Measurements from ENCODE around the gene SH3BP1. TPM values are rescaled to one million over a fixed set of nuclear protein-coding genes. Genes with fewer than 3 reads are reported as not detected.

SH3BP1 gene
- total RNA-seq, 4 donors from 2014 or later, result 4.3 to 21.2 (median 7.8) TPM

DNA sequence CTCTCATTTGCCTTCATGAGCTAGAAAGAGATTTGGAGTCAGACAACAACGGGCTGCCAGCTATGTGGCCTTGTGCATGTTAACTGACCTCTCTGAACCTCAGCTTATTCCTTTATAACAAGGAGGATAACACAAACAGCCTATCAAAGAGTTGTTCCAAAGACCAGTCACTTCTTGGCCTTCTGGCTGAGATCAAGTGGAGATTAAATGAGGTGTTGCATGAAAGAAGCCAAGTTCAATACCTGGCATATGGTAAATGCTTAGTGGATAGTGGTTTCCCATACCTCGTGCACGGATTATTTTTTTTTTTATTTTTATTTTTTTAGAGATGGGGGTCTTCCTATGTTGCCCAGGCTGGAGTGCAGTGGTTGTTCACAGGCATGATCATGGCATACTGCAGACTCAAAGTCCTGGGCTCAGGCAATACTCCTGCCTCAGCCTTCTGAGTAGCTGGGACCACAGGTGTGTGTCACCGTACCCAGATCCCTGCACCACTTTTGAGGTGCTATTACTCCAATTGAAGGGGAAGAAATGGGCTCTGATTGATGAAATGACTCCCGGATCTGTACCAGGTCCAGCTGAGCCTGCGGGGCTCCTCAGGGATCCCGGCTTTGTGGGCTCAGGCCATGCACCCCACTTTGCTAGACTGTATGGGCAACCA lies 40.9 kb downstream of the SH3BP1 start:
- TF ChIP-seq, protein P1, sequence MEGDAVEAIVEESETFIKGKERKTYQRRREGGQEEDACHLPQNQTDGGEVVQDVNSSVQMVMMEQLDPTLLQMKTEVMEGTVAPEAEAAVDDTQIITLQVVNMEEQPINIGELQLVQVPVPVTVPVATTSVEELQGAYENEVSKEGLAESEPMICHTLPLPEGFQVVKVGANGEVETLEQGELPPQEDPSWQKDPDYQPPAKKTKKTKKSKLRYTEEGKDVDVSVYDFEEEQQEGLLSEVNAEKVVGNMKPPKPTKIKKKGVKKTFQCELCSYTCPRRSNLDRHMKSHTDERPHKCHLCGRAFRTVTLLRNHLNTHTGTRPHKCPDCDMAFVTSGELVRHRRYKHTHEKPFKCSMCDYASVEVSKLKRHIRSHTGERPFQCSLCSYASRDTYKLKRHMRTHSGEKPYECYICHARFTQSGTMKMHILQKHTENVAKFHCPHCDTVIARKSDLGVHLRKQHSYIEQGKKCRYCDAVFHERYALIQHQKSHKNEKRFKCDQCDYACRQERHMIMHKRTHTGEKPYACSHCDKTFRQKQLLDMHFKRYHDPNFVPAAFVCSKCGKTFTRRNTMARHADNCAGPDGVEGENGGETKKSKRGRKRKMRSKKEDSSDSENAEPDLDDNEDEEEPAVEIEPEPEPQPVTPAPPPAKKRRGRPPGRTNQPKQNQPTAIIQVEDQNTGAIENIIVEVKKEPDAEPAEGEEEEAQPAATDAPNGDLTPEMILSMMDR (IDR thresholded peaks at IDR 0.05; ENCODE audit: low read depth), result no peak

DNA sequence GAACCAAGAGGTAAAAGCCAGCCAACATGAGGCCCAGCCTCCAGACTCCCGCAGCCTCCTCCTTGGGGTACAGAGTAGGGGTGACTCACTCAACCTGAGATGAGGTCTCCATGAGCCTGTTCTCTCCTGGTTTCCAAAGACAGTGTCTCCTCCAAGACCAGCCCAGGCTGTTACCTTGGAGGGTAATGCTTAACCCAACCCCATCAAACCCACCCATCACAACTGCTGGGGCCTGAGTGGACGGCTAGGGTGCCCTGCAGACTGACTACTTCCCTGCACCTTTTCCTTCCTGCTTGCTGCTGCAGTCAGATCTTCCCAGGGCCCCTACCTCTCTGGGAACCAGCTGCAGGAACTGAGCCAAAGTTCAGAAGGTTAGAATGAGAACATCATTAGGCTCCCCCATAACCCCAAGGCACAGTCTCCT lies 41.5 kb downstream of the SH3BP1 start:
- TF ChIP-seq, protein P1 (IDR thresholded peaks at IDR 0.05; ENCODE audit: low read depth), result no peak

DNA sequence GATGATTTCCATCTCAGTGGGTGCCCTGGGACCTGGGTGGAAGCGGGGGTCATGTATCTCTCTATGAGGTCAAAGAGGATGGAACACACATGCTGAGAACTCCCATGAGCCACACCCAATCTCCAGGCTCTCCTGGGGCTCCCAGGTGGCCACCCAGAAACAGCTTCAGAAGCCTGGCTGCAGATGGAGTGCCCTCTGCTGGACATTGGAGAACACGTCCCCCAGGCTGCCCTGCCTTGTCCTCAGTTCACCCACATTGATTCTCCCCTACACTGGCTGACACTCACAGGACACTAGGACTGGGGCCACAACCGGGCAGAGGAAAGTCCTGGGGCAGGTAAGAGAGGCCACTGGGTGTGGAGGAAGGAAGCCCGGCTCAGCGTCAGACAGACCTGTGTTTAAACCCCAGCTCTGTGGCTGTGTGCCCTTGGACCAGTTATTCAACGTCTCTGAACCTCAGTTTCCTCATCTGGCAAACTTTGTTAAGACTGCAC lies 42.1 kb downstream of the SH3BP1 start:
- TF ChIP-seq, protein P1 (IDR thresholded peaks at IDR 0.05; ENCODE audit: low read depth), result no peak

DNA sequence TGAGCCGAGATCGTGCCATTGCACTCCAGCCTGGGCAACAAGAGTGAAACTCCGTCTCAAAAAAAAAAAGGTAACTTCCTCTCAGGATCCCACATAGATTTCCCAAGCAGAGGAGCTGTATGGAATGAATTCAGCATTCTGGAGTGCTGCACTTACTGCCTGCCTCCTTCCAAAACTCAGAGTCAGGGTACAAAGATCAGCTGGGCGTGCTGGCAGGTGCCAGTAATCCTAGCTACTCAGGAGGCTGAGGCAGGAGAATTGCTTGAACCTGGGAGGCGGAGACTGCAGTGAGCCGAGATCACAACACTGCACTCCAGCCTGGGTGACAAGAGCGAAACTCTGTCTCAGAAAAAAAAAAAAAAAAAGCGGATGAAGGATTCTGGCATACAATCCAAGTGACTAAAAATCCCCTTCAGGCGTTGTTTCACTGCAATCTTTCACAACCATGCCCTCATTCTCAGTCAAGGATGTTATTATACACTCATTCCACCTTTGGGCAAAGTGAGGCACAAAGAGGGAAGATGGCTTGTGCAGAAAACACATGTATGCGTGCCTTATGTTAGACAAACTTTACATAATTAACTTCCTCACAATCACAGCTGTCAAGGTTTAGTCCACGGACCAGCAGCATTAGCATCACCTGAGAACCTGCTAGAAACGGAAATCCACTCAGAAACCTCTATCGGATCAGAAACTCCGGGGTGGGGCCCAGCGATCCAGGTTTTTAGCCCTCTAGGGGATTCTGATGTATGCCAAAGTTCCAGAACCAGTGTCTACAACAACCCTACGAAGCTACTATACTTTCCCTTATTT lies 45.5 kb downstream of the SH3BP1 start:
- TF ChIP-seq, protein P1 (IDR thresholded peaks at IDR 0.05; ENCODE audit: low read depth), result no peak

DNA sequence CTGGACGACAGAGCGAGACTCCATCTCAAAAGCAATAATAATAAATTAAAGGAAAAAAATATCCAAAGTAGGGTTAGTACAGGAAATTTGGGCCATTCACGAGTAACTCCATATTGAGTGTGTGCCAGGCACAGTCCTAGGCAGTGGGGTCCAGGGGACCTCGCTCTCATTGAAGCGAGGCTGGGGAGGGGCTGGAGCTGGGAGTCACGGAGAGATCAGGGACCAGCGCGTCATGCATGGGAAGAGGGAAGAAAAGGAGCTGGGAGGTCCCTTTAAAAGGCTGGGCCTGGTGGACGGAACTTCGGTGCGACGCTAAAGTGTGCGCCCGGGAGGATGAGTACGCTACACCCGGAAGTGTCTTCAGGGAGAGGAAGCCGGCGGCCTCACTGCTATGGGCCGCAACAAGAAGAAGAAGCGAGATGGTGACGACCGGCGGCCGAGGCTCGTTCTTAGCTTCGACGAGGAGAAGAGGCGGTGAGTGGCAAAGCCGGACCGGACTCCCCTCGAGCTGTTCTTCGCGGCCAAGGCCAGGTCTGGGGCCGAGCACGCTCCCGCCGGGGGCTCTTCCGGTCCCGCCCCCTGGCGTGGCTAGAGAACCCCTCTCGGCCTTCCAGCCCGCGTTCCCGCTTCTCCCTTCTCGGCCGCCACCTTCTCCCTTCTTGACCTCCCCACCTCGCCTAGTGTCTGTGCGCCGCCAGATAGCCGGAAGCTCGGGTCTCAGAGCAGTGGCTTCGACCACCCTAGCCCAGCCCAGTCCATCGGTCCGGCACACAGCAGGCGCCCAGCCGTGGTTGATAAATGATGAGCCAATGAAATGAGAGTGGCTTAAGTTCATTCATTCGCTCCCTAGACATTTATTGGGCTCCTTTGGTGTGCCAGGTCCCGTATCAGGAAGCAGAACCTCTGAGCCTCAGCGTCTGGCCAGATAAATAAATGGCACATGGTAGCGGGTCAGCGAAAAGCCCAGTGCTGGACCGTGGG lies 46.8 kb downstream of the SH3BP1 start, which contains the start of gene NOL12:
Gene NOL12 (plus strand): TSS at position 342 of the 981 bp plus-strand sequence. CDS start 50 bp downstream, at position 392.
- TF ChIP-seq, protein P1 (IDR thresholded peaks at IDR 0.05; ENCODE audit: low read depth), result no peak

DNA sequence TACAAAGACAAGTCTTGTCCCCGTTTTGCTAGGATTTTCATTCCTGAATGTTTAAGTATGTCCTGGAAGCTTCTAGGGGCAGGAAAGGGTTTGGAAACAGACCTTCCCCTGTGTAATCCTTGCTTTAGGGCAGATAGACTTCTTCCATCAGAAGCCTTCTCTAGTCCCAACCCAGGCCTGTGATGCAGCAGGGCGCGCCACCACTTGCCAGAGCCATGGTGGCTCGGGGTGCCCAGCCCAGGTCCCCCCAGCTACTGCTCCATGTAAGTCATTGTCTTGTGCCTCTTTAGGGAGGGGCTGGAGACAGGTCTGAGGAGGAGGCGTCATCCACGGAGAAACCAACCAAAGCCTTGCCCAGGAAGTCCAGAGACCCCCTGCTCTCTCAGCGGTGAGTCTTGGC lies 50.9 kb downstream of the SH3BP1 start:
- TF ChIP-seq, protein P1 (IDR thresholded peaks at IDR 0.05; ENCODE audit: low read depth), result no peak
